DMS53 treated with DMSO at 0.1 percent for 48 hours (cell line): ENCODE results near the gene HPCAL1.

Source experiments
- DNase-seq: peaks from one replicate; lab custom pipeline; 2025; ENCODE audit not compliant: unreplicated experiment; lab: John Stamatoyannopoulos, UW

The HPCAL1 gene

DNA sequence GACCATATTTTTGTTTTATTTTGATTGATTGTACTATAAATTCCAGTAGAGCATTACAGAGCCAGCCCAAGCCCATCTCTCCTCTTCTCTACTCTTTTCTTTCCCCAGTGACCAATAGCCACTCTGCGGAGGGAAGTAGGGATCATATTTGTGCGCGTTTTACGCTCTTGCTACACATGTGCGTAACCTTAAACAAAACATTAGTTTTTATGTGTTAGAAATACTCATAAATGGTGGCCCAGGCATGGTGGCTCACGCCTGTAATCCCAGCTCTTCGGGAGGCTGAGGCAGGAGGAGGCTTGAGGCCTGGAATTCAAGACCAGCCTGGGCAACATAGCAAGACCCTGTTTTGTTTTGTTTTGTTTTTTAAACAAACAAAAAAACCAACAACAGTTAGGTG is 31.3 kb downstream of the HPCAL1 start:
- no peak for DNase-seq

DNA sequence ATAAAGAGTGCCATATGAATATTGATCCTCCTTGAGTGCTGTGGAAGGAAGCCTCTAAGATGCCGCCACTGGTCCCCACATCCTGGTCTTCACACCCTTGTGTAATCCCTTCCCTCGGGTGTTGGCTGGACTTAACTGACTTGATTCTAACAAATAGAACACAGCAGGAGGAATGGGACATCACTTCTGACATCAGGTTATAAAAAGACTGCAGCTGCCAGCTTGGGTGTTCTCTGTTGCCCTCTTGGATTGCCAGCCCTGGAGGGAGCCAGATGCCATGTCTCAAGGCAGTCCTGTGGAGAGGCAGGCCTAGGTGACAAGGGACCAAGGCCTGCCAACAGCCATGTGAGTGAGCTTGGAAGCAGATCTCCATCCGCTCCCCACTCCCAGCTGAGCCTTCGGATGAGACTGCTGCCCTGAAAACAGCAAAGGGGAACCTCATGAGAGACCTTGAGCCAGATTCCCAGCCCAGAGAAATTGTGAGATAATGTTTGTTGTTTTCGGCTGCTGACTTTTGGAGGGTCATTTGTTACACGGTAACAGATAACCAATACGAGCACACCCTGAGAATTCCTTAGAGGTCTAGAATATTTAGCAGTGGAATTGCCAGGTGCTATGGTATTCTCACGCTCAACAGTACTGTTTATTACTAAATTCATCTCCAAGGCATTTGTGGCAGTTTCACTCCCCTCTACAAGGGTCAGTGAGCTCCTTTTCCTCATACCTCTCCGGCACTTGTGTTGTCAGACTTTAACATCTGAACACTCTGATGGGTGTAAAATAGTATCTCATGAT is 32.5 kb downstream of the HPCAL1 start:
- DNase-seq = no peak

DNA sequence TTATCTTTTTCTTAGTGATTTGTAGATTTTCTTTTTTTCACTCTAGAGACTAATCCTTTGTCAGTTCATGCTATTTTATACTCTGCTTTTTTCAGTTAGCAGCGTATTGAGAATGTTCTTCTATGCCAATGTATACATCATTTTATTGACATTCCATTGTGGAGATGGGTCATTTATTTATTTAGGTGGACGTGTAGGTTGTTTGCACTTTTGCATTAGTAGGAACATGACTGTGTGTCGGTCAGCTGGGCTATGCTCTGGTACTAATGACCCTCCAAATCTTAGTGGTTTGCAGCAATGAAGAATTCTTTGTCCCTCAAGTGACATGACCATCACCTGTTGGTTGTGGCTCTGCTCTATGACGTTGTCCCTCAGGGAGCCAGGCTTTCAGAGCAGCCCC is 33.6 kb downstream of the HPCAL1 start:
- DNase-seq = peak; percentile 26

DNA sequence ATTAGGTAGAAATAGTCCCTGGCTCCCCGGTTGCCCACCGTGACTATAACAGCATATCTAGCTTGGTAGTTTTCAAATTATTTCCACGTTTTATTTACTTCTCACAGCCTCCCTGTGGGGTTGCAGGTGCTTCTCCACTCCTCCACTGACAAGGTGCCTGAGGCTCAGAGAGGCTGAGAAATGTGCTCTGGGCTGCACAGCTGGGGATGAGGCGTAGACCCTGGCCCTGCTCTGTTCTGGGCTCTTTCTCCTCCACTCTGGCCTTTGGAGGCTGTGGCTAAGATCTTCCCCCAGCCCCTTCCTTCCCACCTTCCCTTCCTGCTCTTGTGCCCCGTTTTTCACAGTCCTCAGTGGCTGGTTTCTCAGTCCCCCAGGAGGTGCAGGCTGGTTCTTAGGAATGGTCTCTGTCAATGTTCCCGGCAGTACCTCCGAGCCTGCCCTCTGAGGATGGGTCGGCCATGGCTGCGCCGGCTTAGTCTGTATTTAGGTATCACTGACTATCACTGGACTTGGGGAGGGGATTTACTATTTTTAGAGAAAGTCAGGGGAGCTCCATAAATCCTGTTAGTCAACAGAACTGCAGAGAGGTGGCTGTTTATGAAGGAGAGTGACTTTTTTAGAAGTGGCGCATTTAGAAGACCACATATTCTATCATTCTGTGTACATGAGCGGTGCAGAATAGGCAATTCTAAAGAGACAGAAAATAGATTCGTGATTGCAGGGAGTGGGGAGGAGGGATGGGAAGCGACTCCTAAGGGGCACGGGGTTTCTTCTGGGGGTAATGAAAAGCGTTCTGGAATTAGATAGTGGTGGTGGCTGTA is 35.0 kb downstream of the HPCAL1 start:
- DNase-seq = no peak

DNA sequence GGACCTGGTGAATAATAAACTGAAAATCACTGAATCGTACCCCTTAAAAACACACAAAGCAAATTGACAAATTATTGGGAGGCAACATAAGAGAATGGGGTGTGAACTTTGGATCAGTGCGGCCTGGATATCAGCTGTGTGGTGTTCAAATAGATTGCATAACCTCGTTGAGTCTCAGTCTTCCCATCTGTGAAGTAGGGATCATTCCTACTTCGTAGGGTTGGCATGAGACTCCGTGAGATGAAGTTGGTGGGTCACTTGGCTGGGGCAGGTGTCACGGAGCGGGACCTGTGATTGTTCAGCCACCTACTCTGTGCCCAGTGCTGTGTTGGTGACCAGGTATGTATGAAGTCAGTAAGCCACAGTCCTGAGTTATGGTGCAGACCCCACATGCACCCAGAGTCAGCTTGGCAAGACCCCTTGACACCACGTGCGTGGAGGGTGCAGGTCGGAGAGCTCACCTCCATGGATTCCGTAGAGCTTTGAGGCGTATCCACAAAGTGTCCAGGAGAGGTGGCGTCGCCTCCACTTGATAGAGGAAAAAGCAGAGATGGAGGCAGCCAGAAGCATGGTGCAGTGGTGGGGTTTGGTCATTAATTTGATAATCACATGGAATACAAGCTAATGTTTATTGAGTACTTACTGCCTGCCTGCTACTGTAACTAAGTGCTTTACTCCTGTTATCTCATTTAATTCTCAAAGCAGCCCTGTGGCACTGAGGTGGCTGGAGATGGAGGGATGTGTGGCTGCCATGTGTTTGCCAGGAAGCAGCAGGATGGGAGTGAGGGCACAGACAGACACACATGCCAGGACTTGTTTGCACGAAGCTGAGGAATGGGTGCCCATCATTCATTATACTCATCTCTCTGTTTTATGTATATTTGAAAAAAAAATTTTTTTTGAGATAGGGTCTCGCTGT is 35.8 kb downstream of the HPCAL1 start:
- DNase-seq = no peak

DNA sequence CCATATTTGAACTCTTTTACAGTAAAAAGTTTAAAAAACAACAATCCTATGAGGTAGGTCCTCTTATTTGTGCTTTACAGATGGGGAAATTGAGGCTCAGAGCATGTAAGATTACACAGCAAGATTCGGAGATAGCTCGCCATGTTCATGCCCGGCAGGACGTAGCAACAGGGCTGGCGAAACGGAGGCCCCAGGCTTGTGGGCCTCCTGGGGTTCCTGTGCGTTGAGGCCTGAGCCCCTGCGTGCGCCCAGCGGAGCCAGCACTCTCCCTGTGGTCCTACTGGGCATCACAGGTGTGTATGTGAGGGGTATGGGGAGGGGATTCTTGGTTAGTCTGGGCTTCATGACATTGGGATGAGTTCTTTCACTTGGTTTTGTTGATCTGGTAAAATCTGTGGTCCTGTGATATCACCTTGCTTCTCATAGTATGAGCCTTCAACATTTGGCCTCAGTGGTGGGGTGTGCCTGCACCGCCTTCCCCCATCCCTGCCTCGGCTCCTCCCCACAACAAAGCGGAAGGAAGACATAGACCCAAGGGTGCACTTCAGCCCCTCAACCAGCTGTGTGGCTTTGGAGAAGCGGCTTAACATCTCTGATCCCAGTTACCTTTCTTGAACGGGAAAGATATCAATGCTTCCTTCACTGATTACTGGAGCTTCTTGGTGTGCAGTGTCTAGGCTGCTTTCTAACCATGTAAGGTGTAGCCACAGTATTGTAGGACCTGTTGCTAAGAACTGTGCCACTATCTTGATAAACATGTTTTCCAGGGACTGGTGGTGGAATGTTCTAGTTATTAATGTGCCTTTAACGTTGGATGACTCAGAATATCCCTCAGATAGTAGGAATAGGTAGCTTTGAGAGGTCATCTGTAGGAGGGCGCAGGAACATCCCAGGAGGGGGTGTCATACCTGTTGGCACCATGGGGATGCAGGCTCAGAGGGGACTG is 37.2 kb downstream of the HPCAL1 start:
- DNase-seq = no peak

DNA sequence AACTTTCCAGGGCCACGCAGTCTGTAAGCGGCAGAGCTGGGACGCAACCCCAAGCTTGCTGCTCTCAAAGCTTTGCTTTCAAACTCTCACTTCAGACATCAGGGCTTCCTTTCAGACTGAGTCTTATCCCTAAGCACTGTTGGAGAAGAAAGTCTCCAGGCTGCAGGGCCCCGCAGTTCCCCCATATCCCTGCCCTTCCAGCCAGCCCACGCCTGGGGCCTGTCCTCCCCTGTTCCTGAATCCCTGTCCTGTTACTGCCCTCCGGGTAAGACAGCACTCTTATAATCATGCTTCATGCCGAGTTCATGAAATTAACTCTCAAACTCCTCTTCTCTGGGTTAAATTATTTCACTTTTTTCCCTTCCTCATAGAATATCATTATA is 37.9 kb downstream of the HPCAL1 start:
- DNase-seq = no peak

DNA sequence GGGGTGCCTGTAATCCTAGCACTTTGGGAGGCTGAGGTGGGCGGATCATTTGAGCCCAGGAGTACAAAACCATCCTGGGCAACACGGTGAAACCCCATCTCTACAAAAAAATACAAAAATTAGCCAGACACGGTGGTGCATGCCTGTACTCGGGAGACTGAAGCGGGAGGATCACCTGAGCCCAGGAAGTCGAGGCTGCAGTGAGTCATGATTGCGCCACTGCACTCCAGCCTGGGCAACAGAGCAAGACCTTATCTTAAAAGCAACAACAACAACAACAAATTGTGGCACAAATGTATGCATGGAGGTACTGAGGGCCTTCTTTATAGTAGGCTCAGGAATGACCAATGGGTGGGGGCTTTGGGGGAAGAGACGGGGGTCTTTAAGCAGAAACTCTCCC is 38.5 kb downstream of the HPCAL1 start:
- no peak for DNase-seq

DNA sequence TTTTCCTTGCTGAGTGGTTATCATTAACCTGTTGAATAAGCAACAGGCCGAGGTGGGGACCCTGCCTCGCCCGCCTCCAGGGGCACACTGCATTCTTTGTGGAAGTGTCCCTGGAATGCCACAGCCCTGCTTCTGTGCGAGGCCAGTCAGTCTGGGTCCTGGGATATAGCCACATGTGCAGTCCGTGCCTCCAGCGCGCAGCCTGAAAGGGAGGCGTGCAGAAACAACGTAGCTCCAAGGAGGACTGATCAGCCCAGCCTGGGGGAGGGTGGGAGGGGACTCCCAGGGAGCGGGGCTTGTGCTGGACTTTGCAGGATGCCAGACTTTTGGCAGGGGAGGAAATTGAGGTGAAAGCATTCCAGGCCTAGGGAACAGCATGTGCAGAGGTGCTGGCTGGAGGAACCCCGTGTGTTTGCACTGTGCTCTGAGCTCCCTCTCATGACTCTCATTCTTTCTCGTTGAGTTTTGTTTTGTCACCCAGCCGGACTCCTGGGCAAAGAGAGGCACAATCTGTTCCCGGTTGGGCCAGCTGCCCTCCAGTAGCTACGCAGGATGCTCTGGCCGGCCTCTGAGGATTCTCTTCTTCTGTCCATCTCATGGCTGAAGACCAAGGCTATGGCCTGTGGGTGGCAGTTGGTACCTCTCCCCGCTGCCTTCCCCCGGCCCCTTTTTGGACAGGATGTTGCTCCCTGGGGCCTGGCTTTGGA is 39.7 kb downstream of the HPCAL1 start:
- no peak for DNase-seq

DNA sequence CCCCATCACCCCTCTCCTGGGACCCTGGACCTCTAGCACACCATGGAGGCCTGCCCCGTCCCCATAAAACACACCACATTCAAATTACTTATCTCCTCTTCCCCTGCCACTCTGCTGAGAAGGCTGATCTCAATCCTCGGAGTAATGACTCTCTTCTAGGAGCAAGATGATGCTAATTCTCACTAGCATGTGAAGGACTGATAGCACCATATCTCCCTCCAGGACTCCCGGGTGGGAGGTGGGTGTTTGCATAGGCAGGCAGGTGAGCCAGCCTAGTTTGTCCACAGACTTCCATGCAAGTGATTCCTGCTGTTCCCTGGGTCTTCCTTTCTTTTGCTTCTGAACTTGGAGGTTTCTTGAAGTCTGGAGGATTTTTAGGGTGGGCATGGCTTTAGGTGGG is 40.5 kb downstream of the HPCAL1 start:
- DNase-seq = no peak

DNA sequence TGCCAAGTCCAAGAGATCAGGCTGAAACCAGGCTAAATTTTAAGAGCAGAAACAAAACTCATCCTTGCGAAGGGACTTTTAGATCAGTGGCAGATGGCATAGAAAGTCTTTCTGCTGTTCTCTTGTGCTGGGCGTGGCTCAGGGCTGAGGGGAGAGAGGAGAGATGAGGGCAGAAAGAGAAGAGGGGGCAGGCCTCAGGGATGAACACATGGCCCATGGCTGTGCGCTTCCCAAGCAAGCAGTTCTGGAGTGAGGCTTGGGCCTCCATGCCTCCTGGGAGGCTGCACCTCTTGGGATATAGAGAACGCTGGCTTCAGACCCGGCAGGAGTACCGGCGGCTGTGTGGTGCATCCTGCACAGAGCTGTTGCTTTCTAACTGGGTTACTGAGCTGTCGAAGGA is 41.0 kb downstream of the HPCAL1 start:
- DNase-seq = no peak

DNA sequence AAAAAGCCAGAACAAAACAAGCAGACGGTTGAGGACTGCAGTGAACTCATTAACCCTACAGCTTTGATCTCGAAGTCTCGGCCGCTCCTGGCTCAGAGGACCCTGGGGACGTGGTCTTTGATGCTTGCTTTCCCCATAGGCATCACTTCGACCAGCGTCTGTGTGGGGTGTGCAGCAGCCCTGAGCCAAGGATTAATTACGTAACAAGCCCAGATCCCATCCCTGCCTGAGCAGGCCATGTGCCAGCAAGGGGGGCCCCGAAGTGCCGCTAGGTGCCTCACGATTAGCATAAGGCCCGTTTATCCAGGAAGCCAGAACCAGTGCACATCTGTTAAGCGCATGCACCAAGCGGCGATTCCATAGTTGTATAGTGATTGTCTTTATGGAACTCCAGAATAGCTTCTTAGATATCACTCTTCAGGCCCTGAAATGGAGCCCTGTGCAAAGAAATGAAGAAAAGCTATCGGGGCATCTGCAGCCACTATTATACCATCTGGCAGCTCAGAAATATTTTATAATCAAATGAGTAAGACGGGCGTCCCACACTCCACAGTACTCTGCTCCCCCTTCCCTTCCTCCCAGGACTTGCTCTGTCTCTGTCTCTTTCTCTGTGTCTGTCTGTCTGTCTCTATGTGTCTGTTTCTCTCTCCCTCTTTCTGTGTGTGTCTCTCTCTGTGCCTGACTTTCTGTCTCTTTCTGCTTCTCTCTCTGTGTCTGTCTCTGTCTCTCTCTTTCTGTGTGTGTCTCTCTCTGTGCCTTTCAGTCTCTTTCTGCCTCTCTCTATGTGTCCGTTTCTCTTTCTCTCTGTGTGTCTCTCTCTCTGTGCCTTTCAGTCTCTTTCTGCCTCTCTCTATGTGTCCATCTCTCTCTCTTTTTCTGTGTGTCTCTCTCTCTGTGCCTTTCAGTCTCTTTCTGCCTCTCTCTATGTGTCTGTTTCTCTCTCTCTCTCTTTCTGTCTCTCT is 41.7 kb downstream of the HPCAL1 start:
- no peak for DNase-seq

DNA sequence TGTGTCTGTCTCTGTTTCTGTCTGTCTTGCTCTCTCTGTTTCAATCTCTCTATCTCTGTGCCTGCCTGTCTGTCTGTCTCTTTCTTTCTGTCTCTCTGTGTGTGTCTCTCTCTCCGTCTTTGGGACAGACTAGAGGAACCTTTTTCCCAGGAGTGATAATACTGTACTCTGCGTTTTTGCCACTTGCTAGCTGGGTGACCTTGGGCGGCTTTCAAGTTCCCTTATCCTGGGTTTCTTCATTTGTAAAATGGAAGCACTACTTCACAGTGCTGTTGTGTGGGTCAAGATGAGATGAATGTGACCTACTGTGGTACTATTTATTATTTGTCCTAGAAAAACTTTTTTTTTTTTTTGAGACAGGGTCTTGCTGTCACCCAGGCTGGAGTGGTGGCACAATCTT is 42.4 kb downstream of the HPCAL1 start:
- DNase-seq = no peak

DNA sequence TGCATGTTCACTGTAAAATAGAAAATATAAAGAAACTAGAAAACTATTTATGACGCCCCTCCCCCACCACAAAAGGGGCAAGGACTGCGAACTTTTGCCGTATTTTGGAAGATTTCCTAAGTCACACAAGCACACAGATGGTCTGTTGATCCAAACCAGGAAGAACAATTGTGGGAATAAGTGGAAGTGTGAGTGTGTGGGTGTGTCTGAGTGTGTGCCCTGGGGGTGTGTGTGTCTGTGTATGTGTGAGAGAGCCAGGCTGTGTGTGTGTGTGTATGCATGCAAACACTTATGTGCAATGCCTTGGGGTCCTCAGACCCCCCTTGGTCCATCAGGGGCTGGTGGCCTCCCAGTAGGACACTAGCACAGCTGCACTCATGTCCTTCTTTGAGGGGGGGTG is 43.1 kb downstream of the HPCAL1 start:
- no peak for DNase-seq

DNA sequence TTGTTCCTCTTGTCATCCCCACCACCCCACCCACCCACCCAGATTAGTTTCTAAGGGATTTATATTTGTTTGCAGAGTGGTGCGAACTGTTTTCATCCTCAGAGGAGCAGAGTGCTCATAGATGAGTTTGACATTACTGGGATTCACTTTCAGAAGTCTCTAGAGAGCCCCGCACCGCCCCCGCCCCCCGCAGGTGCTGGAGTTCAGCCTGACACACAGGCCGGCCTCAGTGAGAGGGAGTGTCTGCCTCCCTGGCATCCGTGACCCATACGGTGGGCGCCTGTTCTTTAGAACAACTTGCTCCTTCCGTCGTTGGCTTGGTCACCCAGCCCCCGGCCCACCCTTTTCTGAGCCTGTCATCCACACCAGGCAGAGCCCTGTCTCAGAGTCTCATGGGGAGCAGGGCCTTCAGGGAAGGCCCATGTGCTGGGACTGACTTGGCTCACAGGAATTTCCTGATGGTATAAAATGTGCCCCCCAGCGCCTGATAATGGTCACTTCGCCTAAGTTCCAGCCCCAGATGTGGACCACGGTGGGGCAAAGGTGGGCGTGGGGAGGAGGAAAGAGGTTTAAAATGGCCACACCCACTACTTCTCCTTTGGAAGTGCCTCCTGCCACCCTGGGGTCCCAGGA is 44.3 kb downstream of the HPCAL1 start:
- DNase-seq = no peak

DNA sequence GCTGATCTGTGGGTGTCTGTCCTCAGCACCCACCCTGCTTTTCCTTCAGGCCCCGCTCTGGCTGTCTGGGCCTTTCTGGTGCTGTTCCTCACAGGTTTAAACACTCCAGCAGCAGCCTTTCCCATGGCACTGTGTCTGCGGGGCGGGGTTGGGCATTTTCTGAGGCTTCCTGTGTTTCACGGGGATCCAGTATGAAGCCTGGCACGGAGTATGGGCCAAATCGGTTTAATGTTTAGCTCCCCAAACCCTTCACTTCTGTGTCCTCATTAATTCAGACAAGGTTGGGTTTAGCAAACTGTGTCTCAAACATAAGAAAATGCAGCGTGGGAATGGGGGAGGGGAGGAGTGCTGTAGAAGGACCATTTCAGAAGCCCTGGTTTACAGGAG is 44.9 kb downstream of the HPCAL1 start:
- DNase-seq = no peak

DNA sequence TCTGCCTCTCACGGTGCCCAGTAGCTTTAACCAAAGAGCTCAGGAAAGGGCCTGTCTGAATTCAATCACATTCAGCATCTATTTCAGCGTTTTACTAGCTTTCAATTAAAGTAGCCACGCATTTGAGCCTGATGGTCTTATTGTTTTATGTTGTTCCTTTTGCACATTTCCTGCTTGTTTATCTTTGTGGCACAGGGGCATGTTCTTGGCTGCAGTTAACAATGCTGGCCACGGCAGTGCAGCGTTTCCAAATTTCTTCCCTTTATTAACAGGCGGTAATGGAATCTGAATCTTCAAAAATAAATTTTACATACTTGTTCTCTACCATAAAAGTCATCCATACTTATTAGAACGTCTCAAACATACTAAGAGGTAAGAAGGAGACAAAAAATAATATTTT is 46.2 kb downstream of the HPCAL1 start:
- DNase-seq = no peak

DNA sequence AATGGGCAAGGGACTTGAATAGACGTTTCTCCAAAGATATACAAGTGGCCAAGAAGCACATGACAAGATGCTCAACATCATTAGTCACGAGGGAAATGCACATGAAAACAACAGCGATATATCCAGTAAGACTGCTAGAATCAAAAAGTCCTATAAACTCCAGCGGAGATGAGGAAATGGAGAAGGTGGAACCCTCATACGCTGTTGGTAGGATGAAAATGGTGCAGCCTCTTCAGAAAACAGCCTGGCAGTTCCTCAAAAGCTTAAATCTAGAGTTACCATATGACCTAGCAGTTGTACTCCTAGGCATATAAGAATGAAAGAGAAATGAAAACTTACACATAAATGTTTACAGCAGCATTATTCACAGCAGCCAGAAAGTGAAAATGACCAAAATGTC is 48.1 kb downstream of the HPCAL1 start:
- DNase-seq = no peak
